DND-41 (cell line): ENCODE data around the gene ERCC5.

ENCODE experiments used
- ATAC-seq: fragments of 200-7000 bp; cut with Tn5 transposase; 3 replicates; pipeline ENCODE4 v1.9.1; 2021; ENCODE audit warnings: low read depth; ENCODE audit not compliant: insufficient read depth
- DNase-seq: peaks from one replicate; pipeline ENCODE4 v3.0.0-alpha.2; 2020
- H2AFZ ChIP-seq: 2 replicates; pipeline ENCODE4 v1.6.0; 2012; ENCODE audit warnings: low read depth, low read length
- H3K27ac ChIP-seq: 2 replicates; pipeline ENCODE4 v1.5.1; 2012; ENCODE audit warnings: low read length, inconsistent platforms
- H3K27me3 ChIP-seq: fragments of 200-600 bp; sonication (generic); 2 replicates; pipeline ENCODE4 v1.6.0; 2012; ENCODE audit warnings: low read length, mild to moderate bottlenecking, inconsistent platforms; ENCODE audit not compliant: insufficient read depth, poor library complexity
- H3K36me3 ChIP-seq: 2 replicates; pipeline ENCODE4 v1.5.1; 2012; ENCODE audit warnings: low read length, inconsistent platforms; ENCODE audit not compliant: insufficient read depth
- H3K4me1 ChIP-seq: 2 replicates; pipeline ENCODE4 v1.5.1; 2012; ENCODE audit warnings: mild to moderate bottlenecking, low read length; ENCODE audit not compliant: insufficient read depth
- H3K4me2 ChIP-seq: 2 replicates; pipeline ENCODE4 v1.6.0; 2012; ENCODE audit warnings: mild to moderate bottlenecking, moderate library complexity, low read length, inconsistent platforms; ENCODE audit not compliant: insufficient read depth
- H3K4me3 ChIP-seq, 2 experiments: fragments of 200-600 bp in 1 of 2; shearing (Covaris generic) in 1 of 2; 2 replicates each; pipeline ENCODE4 v1.5.1; 2012 to 2016; ENCODE audit warnings: inconsistent platforms in 2 of 2, low read length in 2 of 2, mild to moderate bottlenecking in 2 of 2, low read depth in 1 of 2, moderate library complexity in 1 of 2
- H3K79me2 ChIP-seq: 2 replicates; pipeline ENCODE4 v1.6.0; 2012; ENCODE audit warnings: low read length, inconsistent platforms; ENCODE audit not compliant: insufficient read depth
- H3K9ac ChIP-seq: 2 replicates; pipeline ENCODE4 v1.6.0; 2012; ENCODE audit warnings: low read depth, mild to moderate bottlenecking, inconsistent platforms, low read length, moderate library complexity
- H3K9me3 ChIP-seq: 2 replicates; pipeline ENCODE4 v1.5.1; 2012; ENCODE audit warnings: low read length, moderate library complexity, mild to moderate bottlenecking, inconsistent platforms; ENCODE audit not compliant: insufficient read depth, severe bottlenecking
- H4K20me1 ChIP-seq: 2 replicates; pipeline ENCODE4 v1.6.0; 2012; ENCODE audit warnings: low read length; ENCODE audit not compliant: insufficient read depth
- CTCF ChIP-seq: IDR thresholded peaks from 2 replicates; pipeline ENCODE4 v1.5.1; 2012; ENCODE audit warnings: borderline replicate concordance, low read length, moderate library complexity, mild to moderate bottlenecking; ENCODE audit not compliant: poor library complexity, severe bottlenecking; ENCODE audit errors: extremely low read depth
- EZH2 ChIP-seq: IDR thresholded peaks from 3 replicates; pipeline ENCODE4 v1.6.1; 2012; ENCODE audit warnings: borderline replicate concordance, low read depth, mild to moderate bottlenecking, moderate library complexity, low read length, inconsistent platforms; ENCODE audit not compliant: severe bottlenecking

Gene ERCC5

DNA sequence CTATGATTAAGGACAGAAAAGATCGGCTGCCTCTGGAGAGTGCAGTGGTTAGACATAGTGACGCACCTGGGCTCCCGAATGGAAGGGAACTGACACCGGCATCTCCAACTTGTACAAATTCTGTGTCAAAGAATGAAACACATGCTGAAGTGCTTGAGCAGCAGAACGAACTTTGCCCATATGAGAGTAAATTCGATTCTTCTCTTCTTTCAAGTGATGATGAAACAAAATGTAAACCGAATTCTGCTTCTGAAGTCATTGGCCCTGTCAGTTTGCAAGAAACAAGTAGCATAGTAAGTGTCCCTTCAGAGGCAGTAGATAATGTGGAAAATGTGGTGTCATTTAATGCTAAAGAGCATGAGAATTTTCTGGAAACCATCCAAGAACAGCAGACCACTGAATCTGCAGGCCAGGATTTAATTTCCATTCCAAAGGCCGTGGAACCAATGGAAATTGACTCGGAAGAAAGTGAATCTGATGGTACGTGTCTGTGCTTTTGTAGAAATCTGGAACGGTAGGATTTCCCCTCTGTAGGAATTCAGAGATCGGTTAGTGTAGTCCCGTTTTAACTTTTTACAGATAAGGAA lies 16.9 kb downstream of the ERCC5 start:
- no peaks in the 10 kb centered on the region for H3K4me1 ChIP-seq

GRCh38 chr13:102863590-102863989 lies 17.8 kb downstream of the ERCC5 start:
- ATAC-seq (no peak), DNase-seq (no peak)
- Histone ChIP-seq H3K4me3 (no peak overlapping the region), H3K4me1 (no peaks in the 10 kb centered on the region), H3K9ac (no peak overlapping the region), H3K79me2 (peaks cover 3% of the 10 kb centered on the region; the same call in 1 of the 2 replicates), H3K27ac (no peak overlapping the region), H2AFZ (no peak overlapping the region), H3K4me2 (no peak overlapping the region), H3K36me3 (peaks cover 95% of the 10 kb centered on the region), H3K27me3 (no peaks in the 10 kb centered on the region), H4K20me1 (peaks cover 7% of the 10 kb centered on the region; the same call in 1 of the 2 replicates), H3K9me3 (no peaks in the 10 kb centered on the region)
- TF ChIP-seq CTCF = no peak
- TF ChIP-seq EZH2 = no peak

More for the DNA sequence above, 16.9 kb downstream of the ERCC5 start:
- Histone ChIP-seq H3K27ac (no peak overlapping the region), H3K4me3 (no peak overlapping the region), H3K36me3 (peaks cover 96% of the 10 kb centered on the region), H3K4me2 (no peak overlapping the region), H3K27me3 (no peaks in the 10 kb centered on the region), H3K79me2 (peaks cover 3% of the 10 kb centered on the region; the same call in 1 of the 2 replicates), H3K9me3 (no peaks in the 10 kb centered on the region), H4K20me1 (peaks cover 7% of the 10 kb centered on the region; the same call in 1 of the 2 replicates), H2AFZ (no peak overlapping the region), H3K9ac (no peak overlapping the region)
- ATAC-seq = no peak
- TF ChIP-seq EZH2 (no peak), CTCF (no peak)
- no peak for DNase-seq

- no peaks in the 10 kb centered on the region for H3K4me1 ChIP-seq
- ATAC-seq = no peak
- no peaks in the 10 kb centered on the region for H3K27me3 ChIP-seq
- peaks cover 13% of the 10 kb centered on the region; the same call in 1 of the 2 replicates for H4K20me1 ChIP-seq
- H3K27ac ChIP-seq = no peak overlapping the region
- H3K79me2 ChIP-seq = peaks cover 10% of the 10 kb centered on the region
- H3K4me2 ChIP-seq = no peak overlapping the region
- peaks cover 93% of the 10 kb centered on the region for H3K36me3 ChIP-seq
- no peak overlapping the region for H3K4me3 ChIP-seq
- H3K9me3 ChIP-seq = no peaks in the 10 kb centered on the region
- DNase-seq = no peak
- H3K9ac ChIP-seq = no peak overlapping the region
- H2AFZ ChIP-seq = no peak overlapping the region
- TF ChIP-seq EZH2 (no peak), CTCF (no peak)
These were observed 22.6 kb downstream of the ERCC5 start for GRCh38 chr13:102868366-102868936.
